Keratinocyte (primary cell): ENCODE measurements around the gene PTAR1. TPM values are rescaled to one million over a fixed set of nuclear protein-coding genes. Genes with fewer than 3 reads are reported as not detected.

ENCODE experiments used
- DNase-seq: peaks from one replicate; pipeline ENCODE4 v3.0.0-alpha.2; 2011; ENCODE audit warnings: low read depth, missing footprints, low spot score
- FAIRE-seq: peaks from 2 replicates; lab custom pipeline; 2011; peaks lifted over from hg19 to GRCh38; lab: Jason Lieb, UNC
- H2AFZ ChIP-seq: 2 replicates; pipeline ENCODE4 v1.6.0; 2012; ENCODE audit warnings: low read length, control low read depth, inconsistent platforms; ENCODE audit not compliant: control insufficient read depth
- H3K27ac ChIP-seq: 2 replicates; pipeline ENCODE4 v1.5.1; 2011; ENCODE audit warnings: low read length; ENCODE audit not compliant: control insufficient read depth, insufficient read depth
- H3K27me3 ChIP-seq: 3 replicates; pipeline ENCODE4 v1.6.0; 2011; ENCODE audit warnings: low read length; ENCODE audit not compliant: control insufficient read depth, insufficient read depth; ENCODE audit errors: extremely low read depth
- H3K36me3 ChIP-seq, 2 experiments: 2 replicates in 1 of 2; 3 replicates in 1 of 2; pipeline ENCODE4 v1.5.1; 2011; ENCODE audit warnings: low read length in 2 of 2, mild to moderate bottlenecking in 1 of 2; ENCODE audit not compliant: control insufficient read depth in 2 of 2, insufficient read depth in 2 of 2; ENCODE audit errors: extremely low read depth in 1 of 2
- H3K4me1 ChIP-seq: 3 replicates; pipeline ENCODE4 v1.5.1; 2011; ENCODE audit warnings: low read length; ENCODE audit not compliant: control insufficient read depth, insufficient read depth; ENCODE audit errors: extremely low read depth
- H3K4me2 ChIP-seq: 3 replicates; pipeline ENCODE4 v1.6.0; 2011; ENCODE audit warnings: low read depth, low read length; ENCODE audit not compliant: control insufficient read depth, insufficient read depth; ENCODE audit errors: extremely low read depth
- H3K4me3 ChIP-seq, 3 experiments: fragments of 200-600 bp in 1 of 3; sonication (generic) in 1 of 3; 2 replicates in 2 of 3; 3 replicates in 1 of 3; pipeline ENCODE4 v1.5.1; 2011 to 2016; ENCODE audit warnings: low read length in 3 of 3, mild to moderate bottlenecking in 3 of 3, control low read depth in 2 of 3, inconsistent platforms in 1 of 3, low read depth in 1 of 3, mixed read lengths in 1 of 3, mixed run types in 1 of 3, moderate library complexity in 1 of 3; ENCODE audit not compliant: control insufficient read depth in 2 of 3, insufficient read depth in 2 of 3; ENCODE audit errors: extremely low read depth in 1 of 3
- H3K79me2 ChIP-seq: 2 replicates; pipeline ENCODE4 v1.6.0; 2012; ENCODE audit warnings: low read length; ENCODE audit not compliant: control insufficient read depth, insufficient read depth
- H3K9ac ChIP-seq: 3 replicates; pipeline ENCODE4 v1.6.0; 2011; ENCODE audit warnings: low read length; ENCODE audit not compliant: control insufficient read depth, insufficient read depth; ENCODE audit errors: extremely low read depth
- H3K9me1 ChIP-seq: 3 replicates; pipeline ENCODE4 v1.6.0; 2011; ENCODE audit warnings: low read length; ENCODE audit not compliant: control insufficient read depth, insufficient read depth; ENCODE audit errors: extremely low read depth
- H3K9me3 ChIP-seq: 2 replicates; pipeline ENCODE4 v1.5.1; 2012; ENCODE audit warnings: low read depth, low read length; ENCODE audit not compliant: control insufficient read depth
- H4K20me1 ChIP-seq: 3 replicates; pipeline ENCODE4 v1.6.0; 2011; ENCODE audit warnings: low read length; ENCODE audit not compliant: control insufficient read depth, insufficient read depth; ENCODE audit errors: extremely low read depth
- CTCF ChIP-seq, 3 experiments: IDR thresholded peaks in 1 of 3; conservative IDR thresholded peaks in 1 of 3; optimal IDR thresholded peaks in 1 of 3; 2 replicates in 2 of 3; 3 replicates in 1 of 3; pipeline versions ENCODE3 to v1.5.1; 2011; ENCODE audit warnings: low read length in 3 of 3, mild to moderate bottlenecking in 3 of 3, moderate library complexity in 2 of 3, control low read depth in 1 of 3, inconsistent platforms in 1 of 3; ENCODE audit not compliant: insufficient read depth in 2 of 3; ENCODE audit errors: extremely low read depth in 1 of 3
- EZH2 ChIP-seq: IDR thresholded peaks from one replicate; pipeline ENCODE4 v1.6.1; 2012; ENCODE audit warnings: inconsistent platforms, mild to moderate bottlenecking, low read length, moderate library complexity
- dilution Hi-C: fragments of 300-500 bp; cut with MboI; formaldehyde crosslinking; loops from one replicate; pipeline ENCODE4 v1.7.0; 2020; ENCODE audit warnings: low sequenced_read_pairs; ENCODE audit not compliant: extremely low pct_ligation_motif_present
- polyA plus RNA-seq, 5 experiments: library from polyadenylated mRNA; depleted of rRNA in 3 of 5; stranded (reverse) in 3 of 5; stranded (forward) in 1 of 5; unstranded in 1 of 5; fragments of >200 nt; gene quantifications; 1 replicate in 1 of 5; 2 replicates in 3 of 5; 3 replicates in 1 of 5; pipeline versions ENCODE4 v1.2.1 to v1.2.3, GENCODE V29; 2011 to 2012; ENCODE audit warnings: missing spikeins in 2 of 5, low read depth in 1 of 5, low replicate concordance in 1 of 5

The PTAR1 gene
- polyA plus RNA-seq, 1 donor (not counting 4 experiments of a cell fraction or from before 2014, with no cell fraction given) = 15.5 TPM

GRCh38 chr9:69759021-69759420 lies 790 bp downstream of the PTAR1 start:
- H3K9me3 ChIP-seq = no peaks in the 10 kb centered on the region
- peak overlapping the region; percentile 86 for H3K9ac ChIP-seq
- no peaks in the 10 kb centered on the region for H4K20me1 ChIP-seq
- H3K4me2 ChIP-seq = peak overlapping the region; percentile 99
- DNase-seq (no peak), FAIRE-seq (peak; percentile 44)
- dilution Hi-C loops = no loop called here
- H3K9me1 ChIP-seq = no peaks in the 10 kb centered on the region
- H3K4me1 ChIP-seq = peaks cover 11% of the 10 kb centered on the region
- H2AFZ ChIP-seq = peak overlapping the region; percentile 79
- peaks cover 41% of the 10 kb centered on the region for H3K79me2 ChIP-seq
- no peak for TF ChIP-seq EZH2
- TF ChIP-seq CTCF (optimal IDR thresholded peaks at IDR 0.05 in 1 of 3, IDR thresholded peaks at IDR 0.05 in 1 of 3, conservative IDR thresholded peaks at IDR 0.05 in 1 of 3; ENCODE audit: extremely low read depth in 1 of 3, insufficient read depth in 2 of 3, low read length in 3 of 3) = no peak
- H3K36me3 ChIP-seq = peaks cover 0 to 4% of the 10 kb centered on the region in 2 experiments
- H3K27ac ChIP-seq = peak overlapping the region; percentile 75
- no peaks in the 10 kb centered on the region for H3K27me3 ChIP-seq
- peak overlapping the region; percentile 78 to 93 (median 82) for H3K4me3 ChIP-seq

DNA sequence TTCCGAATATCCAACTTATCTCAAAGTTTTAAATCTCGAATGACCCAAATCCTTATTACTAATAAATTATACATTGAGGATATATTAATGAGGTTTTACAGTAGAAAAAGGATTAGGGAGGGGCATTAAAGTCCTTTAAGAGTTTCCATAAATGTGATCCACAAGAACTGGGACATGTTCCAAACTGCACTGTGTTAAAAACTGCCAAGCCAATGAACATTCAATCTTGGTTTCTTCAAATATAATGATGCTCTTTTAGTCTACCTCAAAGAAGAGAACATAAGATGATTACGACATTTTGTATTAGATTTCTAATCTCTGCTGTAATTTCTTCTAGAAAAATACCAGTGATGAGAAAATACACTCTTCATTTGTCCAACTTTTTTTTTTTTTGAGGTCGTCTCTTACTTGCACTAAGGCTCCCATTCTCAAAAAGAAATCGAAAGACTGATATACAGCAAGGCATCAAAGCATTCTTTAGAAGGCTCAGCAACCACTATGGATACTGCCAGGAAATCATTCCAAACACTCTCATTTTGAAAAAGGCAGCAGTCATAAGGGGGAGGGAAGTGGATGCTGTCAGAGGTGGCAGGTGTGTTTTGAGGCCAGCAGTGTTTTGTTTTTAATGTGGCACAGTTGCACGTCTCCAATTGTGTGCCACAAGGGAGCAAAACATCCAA lies 1.7 kb downstream of the PTAR1 start:
- peaks cover 49% of the 10 kb centered on the region for H3K79me2 ChIP-seq
- no peak overlapping the region for H3K27ac ChIP-seq
- DNase-seq (no peak), FAIRE-seq (peak; percentile 46)
- no peaks in the 10 kb centered on the region for H3K27me3 ChIP-seq
- H3K9ac ChIP-seq = peak overlapping the region; percentile 22
- no peak overlapping the region for H2AFZ ChIP-seq
- dilution Hi-C loops = no loop called here
- no peaks in the 10 kb centered on the region for H3K9me1 ChIP-seq
- no peak for TF ChIP-seq CTCF (optimal IDR thresholded peaks at IDR 0.05 in 1 of 3, IDR thresholded peaks at IDR 0.05 in 1 of 3, conservative IDR thresholded peaks at IDR 0.05 in 1 of 3; ENCODE audit: extremely low read depth in 1 of 3, insufficient read depth in 2 of 3, low read length in 3 of 3)
- TF ChIP-seq EZH2 = no peak
- H3K4me1 ChIP-seq = peaks cover 11% of the 10 kb centered on the region
- H4K20me1 ChIP-seq = no peaks in the 10 kb centered on the region
- no peaks in the 10 kb centered on the region for H3K9me3 ChIP-seq
- H3K36me3 ChIP-seq = peaks cover 0 to 4% of the 10 kb centered on the region in 2 experiments
- H3K4me2 ChIP-seq = peak overlapping the region; percentile 99
- H3K4me3 ChIP-seq = peak overlapping the region; percentile 4 to 93 (median 82)
